NOMO-1 (cell line): ENCODE data around the gene GRIK4.

Source experiments
- DNase-seq, 2 experiments: peaks; one replicate each; lab custom pipeline; 2025; ENCODE audit not compliant: unreplicated experiment in 2 of 2; lab: John Stamatoyannopoulos, UW

GRIK4 gene

GRCh38 chr11:120858740-120859139 lies 347.2 kb downstream of the GRIK4 start:
- DNase-seq, result no peak

- no peak for DNase-seq
Observed at GRCh38 chr11:120859552-120860295, 348.2 kb downstream of the GRIK4 start.

GRCh38 chr11:120863359-120863758 lies 351.8 kb downstream of the GRIK4 start:
- no peak for DNase-seq

- DNase-seq, result no peak
Observed at GRCh38 chr11:120867024-120867423, 355.5 kb downstream of the GRIK4 start.

- DNase-seq, result no peak
Observed at GRCh38 chr11:120867531-120867930, 356.0 kb downstream of the GRIK4 start.

GRCh38 chr11:120867988-120868387 lies 356.4 kb downstream of the GRIK4 start:
- DNase-seq, result no peak

- DNase-seq, result no peak
Observed at GRCh38 chr11:120869097-120869496, 357.5 kb downstream of the GRIK4 start.

GRCh38 chr11:120869516-120870011 lies 358.0 kb downstream of the GRIK4 start:
- DNase-seq, result no peak

- DNase-seq, result no peak
Observed at GRCh38 chr11:120871194-120871593, 359.6 kb downstream of the GRIK4 start.

GRCh38 chr11:120871924-120872323 lies 360.4 kb downstream of the GRIK4 start:
- DNase-seq, result no peak

- DNase-seq, result no peak
Observed at GRCh38 chr11:120873966-120874735, 362.6 kb downstream of the GRIK4 start.

GRCh38 chr11:120875986-120876385 lies 364.4 kb downstream of the GRIK4 start:
- no peak for DNase-seq

GRCh38 chr11:120877746-120878365 lies 366.3 kb downstream of the GRIK4 start:
- no peak for DNase-seq

GRCh38 chr11:120878781-120879180 lies 367.2 kb downstream of the GRIK4 start:
- DNase-seq, result no peak

- DNase-seq, result no peak
Observed at GRCh38 chr11:120880498-120881175, 369.1 kb downstream of the GRIK4 start.

GRCh38 chr11:120881596-120881995 lies 370.0 kb downstream of the GRIK4 start:
- no peak for DNase-seq

- no peak for DNase-seq
Observed at GRCh38 chr11:120882175-120882574, 370.6 kb downstream of the GRIK4 start.

- DNase-seq, result no peak
Observed at GRCh38 chr11:120883404-120884080, 372.0 kb downstream of the GRIK4 start.

- DNase-seq, result no peak
Observed at GRCh38 chr11:120884154-120885020, 372.8 kb downstream of the GRIK4 start.
